GM21825 (cell line): ENCODE results near the gene SMC4.
"Not testable (repeated sequence)": the region's sequence is repeated elsewhere in the genome, so short reads cannot be mapped to it uniquely, and the experiment has no call there.

Experiments used
- ATAC-seq: cut with Tn5 transposase; IDR thresholded peaks from one replicate; pipeline ENCODE4 v1.9.1; 2021; ENCODE audit warnings: mild to moderate bottlenecking, moderate library complexity; ENCODE audit not compliant: unreplicated experiment

The SMC4 gene

GRCh38 chr3:160440687-160441086 is 41.2 kb downstream of the SMC4 start:
- ATAC-seq = no peak

GRCh38 chr3:160444411-160444810 is 45.0 kb downstream of the SMC4 start:
- ATAC-seq = no peak

- ATAC-seq = no peak
Measured at GRCh38 chr3:160445854-160446253, 46.4 kb downstream of the SMC4 start.

- ATAC-seq = no peak
Measured at GRCh38 chr3:160446522-160447056, 47.1 kb downstream of the SMC4 start.

GRCh38 chr3:160447544-160447943 is 48.1 kb downstream of the SMC4 start:
- ATAC-seq = no peak

GRCh38 chr3:160448845-160449635 is 49.6 kb downstream of the SMC4 start:
- peak; percentile 30 for ATAC-seq

- ATAC-seq = peak; percentile 96
Measured at GRCh38 chr3:160449636-160450598, 50.5 kb downstream of the SMC4 start, which contains the start of gene TRIM59. Gene TRIM59, minus strand, starts transcription at chr3:160449786. Its CDS starts 10,603 bp downstream, at chr3:160439183.

- no peak for ATAC-seq
Measured at GRCh38 chr3:160450846-160451245, 51.4 kb downstream of the SMC4 start.

GRCh38 chr3:160451602-160452001 is 52.2 kb downstream of the SMC4 start:
- ATAC-seq = no peak

- ATAC-seq = not testable (repeated sequence)
Measured at GRCh38 chr3:160452251-160452650, 52.8 kb downstream of the SMC4 start.

- no peak for ATAC-seq
Measured at GRCh38 chr3:160454995-160455394, 55.5 kb downstream of the SMC4 start.

- no peak for ATAC-seq
Measured at GRCh38 chr3:160455846-160456245, 56.4 kb downstream of the SMC4 start.

GRCh38 chr3:160458151-160458550 is 58.7 kb downstream of the SMC4 start:
- ATAC-seq = no peak

- no peak for ATAC-seq
Measured at GRCh38 chr3:160459450-160459970, 60.1 kb downstream of the SMC4 start.

GRCh38 chr3:160460033-160460432 is 60.6 kb downstream of the SMC4 start:
- no peak for ATAC-seq

- no peak for ATAC-seq
Measured at GRCh38 chr3:160464321-160464720, 64.9 kb downstream of the SMC4 start.

GRCh38 chr3:160464971-160465370 is 65.5 kb downstream of the SMC4 start:
- ATAC-seq = no peak

GRCh38 chr3:160470181-160470580 is 70.7 kb downstream of the SMC4 start:
- no peak for ATAC-seq

GRCh38 chr3:160471892-160472291 is 72.4 kb downstream of the SMC4 start:
- no peak for ATAC-seq

- no peak for ATAC-seq
Measured at GRCh38 chr3:160472344-160472743, 72.9 kb downstream of the SMC4 start.

- no peak for ATAC-seq
Measured at GRCh38 chr3:160473221-160473620, 73.8 kb downstream of the SMC4 start.
